Activated CD4-positive, CD25-positive, alpha-beta regulatory T cell (primary cell): ENCODE measurements around the gene PLXDC1.
"Not testable (repeated sequence)": the region's sequence is repeated elsewhere in the genome, so short reads cannot be mapped to it uniquely, and the experiment has no call there.

Experiments
- DNase-seq, 4 experiments: peaks; one replicate each; lab custom pipeline; 2025; lab: John Stamatoyannopoulos, UW

PLXDC1 gene

GRCh38 chr17:39181303-39181702 lies 29.9 kb upstream of the PLXDC1 start:
- DNase-seq = no peak

GRCh38 chr17:39178536-39178935 lies 27.1 kb upstream of the PLXDC1 start:
- DNase-seq = no peak

GRCh38 chr17:39177256-39177655 lies 25.8 kb upstream of the PLXDC1 start:
- no peak for DNase-seq

- DNase-seq = no peak
Observed at GRCh38 chr17:39175695-39176093, 24.3 kb upstream of the PLXDC1 start.

GRCh38 chr17:39174920-39175694 lies 23.7 kb upstream of the PLXDC1 start:
- DNase-seq = peak; percentile 54 to 65 (median 60)

GRCh38 chr17:39173526-39174274 lies 22.3 kb upstream of the PLXDC1 start:
- no peak for DNase-seq

- no peak for DNase-seq
Observed at GRCh38 chr17:39173080-39173479, 21.6 kb upstream of the PLXDC1 start.

- DNase-seq = no peak
Observed at GRCh38 chr17:39171933-39172332, 20.5 kb upstream of the PLXDC1 start.

- DNase-seq = no peak
Observed at GRCh38 chr17:39170558-39170957, 19.1 kb upstream of the PLXDC1 start.

- DNase-seq = no peak
Observed at GRCh38 chr17:39170109-39170508, 18.7 kb upstream of the PLXDC1 start.

GRCh38 chr17:39169518-39169917 lies 18.1 kb upstream of the PLXDC1 start:
- no peak for DNase-seq

GRCh38 chr17:39169101-39169500 lies 17.7 kb upstream of the PLXDC1 start:
- no peak for DNase-seq

GRCh38 chr17:39168503-39168902 lies 17.1 kb upstream of the PLXDC1 start:
- DNase-seq = not testable (repeated sequence)

GRCh38 chr17:39167476-39167875 lies 16.0 kb upstream of the PLXDC1 start:
- no peak for DNase-seq

- DNase-seq = no peak
Observed at GRCh38 chr17:39166437-39167335, 15.2 kb upstream of the PLXDC1 start.

GRCh38 chr17:39165841-39166349 lies 14.5 kb upstream of the PLXDC1 start, which contains the start of gene ARL5C:
Gene ARL5C, minus strand, starts transcription at chr17:39166161. Its CDS starts 401 bp downstream, at chr17:39165760.
- no peak for DNase-seq

GRCh38 chr17:39165178-39165840 lies 13.9 kb upstream of the PLXDC1 start:
- no peak for DNase-seq

- peak; percentile 39 to 68 (median 50) for DNase-seq
Observed at GRCh38 chr17:39164675-39165143, 13.3 kb upstream of the PLXDC1 start.

- DNase-seq = no peak
Observed at GRCh38 chr17:39161962-39162361, 10.5 kb upstream of the PLXDC1 start.

GRCh38 chr17:39158623-39159022 lies 7.2 kb upstream of the PLXDC1 start:
- no peak for DNase-seq

- DNase-seq = no peak
Observed at GRCh38 chr17:39156491-39156890, 5.1 kb upstream of the PLXDC1 start.
